K562 (cell line): Measurements from ENCODE around the gene TBC1D5.

ENCODE experiments used
- ELF1 ChIP-seq: fragments of 200-800 bp; sonication (Bioruptor generic); IDR thresholded peaks from 2 replicates; pipeline ENCODE4 v1.6.1; 2016; ENCODE audit warnings: missing genetic modification characterization, missing compliant biosample characterization
- NONO ChIP-seq, 2 experiments: fragments of 200-400 bp in 1 of 2; fragments of 450-650 bp in 1 of 2; formaldehyde crosslinking in 1 of 2; IDR thresholded peaks; 2 replicates each; pipeline ENCODE4 v1.6.1; 2017; ENCODE audit warnings: low read depth in 2 of 2, mild to moderate bottlenecking in 2 of 2, moderate library complexity in 2 of 2, low read length in 1 of 2
- TARDBP ChIP-seq: fragments of 450-650 bp; IDR thresholded peaks from 2 replicates; pipeline ENCODE4 v1.6.1; 2016

DNA sequence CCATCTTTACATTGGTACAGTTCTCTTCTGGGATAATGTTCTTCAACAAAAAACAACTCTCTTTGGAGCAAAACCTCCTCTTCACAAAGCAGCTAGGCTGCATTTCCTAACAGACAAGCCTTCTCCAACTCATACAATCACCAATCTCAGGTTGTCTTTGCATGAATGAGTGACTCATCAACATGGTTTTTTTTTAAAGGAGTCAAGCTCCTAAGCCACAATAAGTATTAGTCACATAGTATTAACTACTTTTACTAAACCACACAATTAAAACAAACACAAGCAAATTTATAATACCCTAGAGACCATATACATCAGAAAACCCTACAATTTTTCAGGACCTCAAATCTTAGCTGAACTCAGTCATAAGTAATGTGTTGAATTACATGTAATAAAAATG lies 137.4 kb downstream of the TBC1D5 start:
- no peak for TF ChIP-seq ELF1
- no peak for TF ChIP-seq NONO (IDR thresholded peaks at IDR 0.05; ENCODE audit: low read depth in 2 of 2, low read length in 1 of 2)
- TF ChIP-seq TARDBP, result no peak
